Activated naive CD8-positive, alpha-beta T cell (primary cell): ENCODE measurements around the gene P2RX3.

Source experiments
- H3K27ac Mint-ChIP-seq: one replicate; pipeline ENCODE4 v1.8.0; 2021; ENCODE audit warnings: mixed read lengths
- H3K27me3 Mint-ChIP-seq: one replicate; pipeline ENCODE4 v1.8.0; 2021; ENCODE audit warnings: mixed read lengths
- H3K36me3 Mint-ChIP-seq: one replicate; pipeline ENCODE4 v1.8.0; 2021; ENCODE audit warnings: mixed read lengths
- H3K4me1 Mint-ChIP-seq: one replicate; pipeline ENCODE4 v1.8.0; 2021; ENCODE audit warnings: low read depth, mixed read lengths
- H3K4me3 Mint-ChIP-seq: one replicate; pipeline ENCODE4 v1.8.0; 2021; ENCODE audit warnings: mild to moderate bottlenecking, mixed read lengths
- H3K9me3 Mint-ChIP-seq: one replicate; pipeline ENCODE4 v1.8.0; 2021; ENCODE audit warnings: low read depth, mixed read lengths

Gene P2RX3

DNA sequence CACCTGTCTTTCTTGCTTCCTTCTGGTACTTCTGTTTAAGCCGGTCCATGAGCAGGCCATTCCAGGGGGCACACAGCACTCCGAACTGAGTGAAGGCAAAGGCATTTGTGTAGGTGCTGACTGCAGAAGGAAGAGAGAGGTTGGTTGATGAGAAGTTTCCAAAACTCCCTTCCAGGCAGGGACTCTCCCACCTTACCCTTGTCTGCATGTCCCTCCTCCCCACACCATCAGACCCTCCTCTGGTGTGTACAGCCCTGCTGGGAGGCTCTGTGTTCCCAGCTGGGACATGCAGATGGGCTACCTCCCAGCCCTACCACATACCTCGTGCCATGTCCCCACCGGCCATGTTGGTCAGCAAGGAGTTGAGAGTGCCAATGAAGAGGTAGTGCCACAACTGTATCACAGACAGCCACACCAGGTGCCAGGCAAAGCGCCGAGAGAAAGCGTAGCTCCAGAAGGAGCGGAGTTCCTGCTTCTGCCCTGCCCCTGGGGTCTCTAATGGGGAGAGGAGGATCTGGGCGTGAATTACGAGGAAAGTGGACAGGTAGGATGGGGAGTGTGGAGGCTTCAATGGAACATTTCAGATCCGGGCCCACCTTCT is 76.6 kb downstream of the P2RX3 start:
- Mint-ChIP-seq H3K9me3 (no peaks in the 10 kb centered on the region), H3K27me3 (no peaks in the 10 kb centered on the region), H3K27ac (no peak overlapping the region), H3K4me1 (peaks cover 24% of the 10 kb centered on the region), H3K36me3 (peaks cover 24% of the 10 kb centered on the region), H3K4me3 (no peak overlapping the region)

- Mint-ChIP-seq H3K27ac (no peak overlapping the region), H3K4me1 (peaks cover 19% of the 10 kb centered on the region), H3K36me3 (peaks cover 23% of the 10 kb centered on the region), H3K27me3 (no peaks in the 10 kb centered on the region), H3K4me3 (no peak overlapping the region), H3K9me3 (no peaks in the 10 kb centered on the region)
Observed at GRCh38 chr11:57416436-57416835, 78.3 kb downstream of the P2RX3 start.

GRCh38 chr11:57417056-57417455 is 78.9 kb downstream of the P2RX3 start:
- Mint-ChIP-seq H3K27me3 (no peaks in the 10 kb centered on the region), H3K4me1 (peaks cover 18% of the 10 kb centered on the region), H3K4me3 (no peak overlapping the region), H3K9me3 (no peaks in the 10 kb centered on the region), H3K27ac (no peak overlapping the region), H3K36me3 (peaks cover 24% of the 10 kb centered on the region)

- Mint-ChIP-seq H3K4me3 (no peak overlapping the region), H3K27ac (no peak overlapping the region), H3K27me3 (no peaks in the 10 kb centered on the region), H3K36me3 (peaks cover 28% of the 10 kb centered on the region), H3K4me1 (peaks cover 26% of the 10 kb centered on the region), H3K9me3 (no peaks in the 10 kb centered on the region)
Observed at GRCh38 chr11:57418131-57418530, 80.0 kb downstream of the P2RX3 start.

GRCh38 chr11:57419146-57419545 is 81.0 kb downstream of the P2RX3 start:
- no peak overlapping the region for H3K4me3 Mint-ChIP-seq

GRCh38 chr11:57421066-57421465 is 82.9 kb downstream of the P2RX3 start:
- H3K27ac Mint-ChIP-seq: no peak overlapping the region
- peaks cover 32% of the 10 kb centered on the region for H3K4me1 Mint-ChIP-seq

More at GRCh38 chr11:57419146-57419545, 81.0 kb downstream of the P2RX3 start:
- Mint-ChIP-seq H3K27me3 (no peaks in the 10 kb centered on the region), H3K36me3 (peaks cover 24% of the 10 kb centered on the region), H3K27ac (no peak overlapping the region), H3K9me3 (no peaks in the 10 kb centered on the region), H3K4me1 (peaks cover 22% of the 10 kb centered on the region)

GRCh38 chr11:57421805-57422204 is 83.7 kb downstream of the P2RX3 start:
- Mint-ChIP-seq H3K27ac (no peak overlapping the region), H3K27me3 (no peaks in the 10 kb centered on the region), H3K36me3 (peaks cover 31% of the 10 kb centered on the region), H3K9me3 (no peaks in the 10 kb centered on the region), H3K4me3 (peak overlapping the region; percentile 95), H3K4me1 (peaks cover 37% of the 10 kb centered on the region)

More at GRCh38 chr11:57421066-57421465, 82.9 kb downstream of the P2RX3 start:
- no peaks in the 10 kb centered on the region for H3K9me3 Mint-ChIP-seq
- no peak overlapping the region for H3K4me3 Mint-ChIP-seq
- no peaks in the 10 kb centered on the region for H3K27me3 Mint-ChIP-seq
- H3K36me3 Mint-ChIP-seq: peaks cover 28% of the 10 kb centered on the region
